GM19035 (cell line): ENCODE data around the gene DNPEP.

Source experiments
- ATAC-seq: cut with Tn5 transposase; IDR thresholded peaks from one replicate; pipeline ENCODE4 v1.9.1; 2021; ENCODE audit not compliant: unreplicated experiment

Gene DNPEP

DNA sequence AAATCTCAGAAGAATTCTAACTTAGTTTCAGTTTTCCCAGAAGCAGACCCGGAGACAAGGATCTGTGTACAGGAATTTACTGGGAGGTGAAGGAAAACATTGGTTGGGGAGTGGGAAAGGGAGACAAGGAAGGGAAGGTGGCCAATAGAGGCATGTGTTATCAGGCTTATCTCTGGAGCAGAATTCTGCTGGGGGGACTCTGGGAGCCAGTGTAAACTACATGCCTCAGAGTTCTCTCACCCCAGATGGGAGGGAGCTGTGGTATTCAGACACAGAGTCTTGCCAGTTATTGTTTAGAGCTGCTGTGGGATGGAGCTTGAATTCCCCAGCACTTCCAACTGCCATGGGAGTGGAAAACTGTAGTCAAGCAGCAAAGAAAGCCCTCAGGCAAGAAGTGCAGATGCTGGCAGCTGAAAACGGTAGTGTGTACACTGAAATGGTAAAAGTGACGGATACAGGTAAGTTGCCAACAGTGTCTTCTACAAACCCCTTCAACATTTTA lies 19.0 kb downstream of the DNPEP start:
- no peak for ATAC-seq

GRCh38 chr2:219362524-219363164 lies 25.1 kb downstream of the DNPEP start:
- ATAC-seq: no peak

DNA sequence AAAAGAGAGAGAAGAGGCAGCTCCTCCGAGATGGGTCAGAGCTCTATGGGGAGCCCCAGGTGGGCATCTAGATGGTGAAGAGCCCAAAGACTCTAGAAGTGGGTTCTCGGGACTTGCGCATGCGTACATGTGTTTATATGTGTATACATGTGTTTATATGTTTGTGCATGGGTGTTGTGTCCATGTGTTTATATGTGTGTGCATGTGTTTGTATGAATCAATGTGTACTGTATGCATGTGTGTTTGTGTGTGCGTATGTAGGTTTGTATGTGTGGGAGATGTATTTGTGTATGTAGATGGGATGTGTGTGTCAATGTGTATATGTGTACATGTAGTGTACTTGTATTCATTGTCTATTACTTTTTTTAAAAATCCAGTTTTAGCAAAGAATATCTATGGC lies 25.6 kb downstream of the DNPEP start:
- ATAC-seq: no peak

GRCh38 chr2:219358170-219359075 lies 29.3 kb downstream of the DNPEP start:
- ATAC-seq: no peak

GRCh38 chr2:219356834-219357233 lies 30.9 kb downstream of the DNPEP start:
- no peak for ATAC-seq

GRCh38 chr2:219354582-219354981 lies 33.1 kb downstream of the DNPEP start:
- ATAC-seq: no peak

DNA sequence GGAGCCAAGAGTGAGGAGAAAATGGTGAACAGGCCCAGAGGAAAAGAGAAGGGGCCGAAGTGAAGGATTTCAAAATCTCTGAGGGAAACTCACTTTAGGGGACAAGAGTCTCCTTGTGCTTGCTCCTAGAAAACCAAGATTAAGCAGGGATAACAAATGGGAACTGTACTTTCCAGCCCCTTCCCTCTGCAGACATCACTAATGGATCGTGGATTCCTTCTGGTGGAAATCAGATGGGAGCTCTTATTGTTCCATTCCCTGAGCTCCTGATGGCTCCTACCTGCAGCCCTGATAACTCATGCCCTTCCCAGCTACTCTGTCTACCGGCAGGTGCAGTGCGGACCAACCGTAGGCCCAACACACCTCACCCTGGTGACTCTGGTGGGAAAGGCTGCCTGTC lies 34.6 kb downstream of the DNPEP start:
- no peak for ATAC-seq

DNA sequence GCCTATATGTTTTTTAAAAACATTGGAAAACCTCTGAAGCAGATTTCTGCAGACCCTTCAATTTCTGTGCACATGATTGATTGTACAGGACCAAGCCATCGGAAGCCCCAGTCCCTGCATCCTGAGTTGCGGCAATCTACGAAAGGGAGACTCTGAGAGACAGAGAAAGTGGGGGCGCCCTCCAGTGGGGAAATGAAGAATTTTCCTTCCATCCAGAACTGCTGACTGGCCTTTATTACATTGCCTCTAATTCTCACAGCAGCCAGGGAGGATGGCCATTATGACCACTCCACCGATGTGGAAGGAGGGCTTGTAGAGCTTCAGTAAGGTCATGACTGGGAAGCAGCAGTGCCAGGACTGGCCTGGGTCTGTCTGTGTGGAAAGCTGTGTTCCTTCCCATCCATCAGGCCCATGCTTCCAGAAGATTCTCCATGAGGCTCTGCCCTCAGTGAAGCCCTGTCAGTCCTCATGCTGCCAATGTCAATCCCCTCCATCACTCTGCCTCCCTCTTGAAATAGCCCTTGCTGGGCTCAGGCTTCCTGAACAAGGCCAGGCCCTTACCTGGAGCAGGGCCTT lies 35.2 kb downstream of the DNPEP start:
- no peak for ATAC-seq

DNA sequence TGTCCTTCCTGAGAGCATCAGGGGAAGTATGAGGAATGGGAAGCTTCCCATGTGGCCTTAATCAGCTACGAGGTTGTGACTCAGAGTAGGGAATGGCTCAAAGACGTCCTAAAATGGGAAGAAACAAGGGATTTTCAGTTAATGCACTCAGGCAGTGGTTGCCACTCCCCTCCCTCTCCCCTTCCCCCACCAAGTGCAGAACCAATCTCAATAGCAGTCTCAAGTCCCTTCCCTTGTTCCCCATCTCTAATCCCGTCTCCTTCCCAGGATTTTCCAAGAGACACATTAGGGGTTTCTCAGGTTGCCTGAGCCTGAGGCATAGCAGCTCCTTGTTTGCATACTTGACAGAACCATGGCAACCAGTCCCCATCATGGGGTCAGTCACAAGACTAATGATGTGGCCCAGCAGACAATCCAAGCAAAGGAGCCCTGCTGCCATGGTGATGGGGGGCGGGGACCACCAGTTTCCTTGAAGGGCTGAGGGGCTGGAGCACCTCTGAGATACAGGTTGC lies 36.9 kb downstream of the DNPEP start:
- ATAC-seq: no peak

GRCh38 chr2:219350215-219350614 lies 37.5 kb downstream of the DNPEP start:
- no peak for ATAC-seq

DNA sequence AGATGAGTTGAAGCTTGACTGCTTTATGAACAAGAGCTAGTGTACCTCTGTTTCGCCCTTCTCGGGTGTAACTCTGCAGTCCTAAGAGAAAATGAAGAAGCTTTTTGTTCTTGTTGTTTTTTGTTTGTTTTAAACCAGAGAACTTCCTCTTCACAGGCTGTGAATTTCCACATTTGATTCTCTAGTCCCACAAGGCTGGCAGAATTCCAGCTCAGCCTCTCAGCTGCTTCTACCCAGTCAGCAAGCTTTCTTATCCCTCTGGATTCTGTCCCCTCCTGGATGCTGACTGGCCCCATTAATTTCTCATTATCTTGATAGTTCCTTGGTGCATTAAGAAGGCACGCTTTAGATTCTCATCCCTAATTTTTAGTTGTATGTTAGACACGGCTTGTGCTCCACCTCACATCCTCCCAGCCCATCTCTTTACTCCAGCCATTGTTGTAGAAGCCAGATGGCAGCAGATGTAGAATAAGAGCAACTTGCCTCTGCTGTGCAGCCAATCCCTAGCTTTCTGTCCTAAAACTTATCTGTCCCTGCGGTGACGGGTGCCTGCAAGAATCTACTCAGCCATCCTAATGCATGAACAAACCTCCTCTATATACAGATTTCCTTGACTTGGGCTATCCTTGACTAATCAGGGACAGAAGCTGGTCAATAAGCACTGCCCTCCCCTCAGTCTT lies 42.8 kb downstream of the DNPEP start:
- ATAC-seq: no peak

GRCh38 chr2:219335373-219335786 lies 52.3 kb downstream of the DNPEP start:
- ATAC-seq: no peak

- ATAC-seq: no peak
Observed at GRCh38 chr2:219334076-219334475, 53.6 kb downstream of the DNPEP start.

GRCh38 chr2:219332542-219332941 lies 55.2 kb downstream of the DNPEP start, which contains the start of gene RESP18:
Gene RESP18, minus strand, starts transcription at chr2:219332744.
- ATAC-seq: no peak

GRCh38 chr2:219331560-219332213 lies 56.0 kb downstream of the DNPEP start:
- ATAC-seq: no peak

GRCh38 chr2:219327719-219328118 lies 60.0 kb downstream of the DNPEP start:
- no peak for ATAC-seq

- ATAC-seq: no peak
Observed at GRCh38 chr2:219325657-219326315, 61.9 kb downstream of the DNPEP start.

GRCh38 chr2:219325136-219325535 lies 62.6 kb downstream of the DNPEP start:
- no peak for ATAC-seq

GRCh38 chr2:219323434-219323833 lies 64.3 kb downstream of the DNPEP start:
- no peak for ATAC-seq
